Measurements from ENCODE around the gene FAM110D. TPM values are rescaled to one million over a fixed set of nuclear protein-coding genes. Genes with fewer than 3 reads are reported as not detected.
A peak's percentile ranks its signal among the peaks of the same experiment; 100 is the strongest.

The FAM110D gene
- total RNA-seq (not detected), polyA plus RNA-seq (not detected), total RNA-seq (not detected)

DNA sequence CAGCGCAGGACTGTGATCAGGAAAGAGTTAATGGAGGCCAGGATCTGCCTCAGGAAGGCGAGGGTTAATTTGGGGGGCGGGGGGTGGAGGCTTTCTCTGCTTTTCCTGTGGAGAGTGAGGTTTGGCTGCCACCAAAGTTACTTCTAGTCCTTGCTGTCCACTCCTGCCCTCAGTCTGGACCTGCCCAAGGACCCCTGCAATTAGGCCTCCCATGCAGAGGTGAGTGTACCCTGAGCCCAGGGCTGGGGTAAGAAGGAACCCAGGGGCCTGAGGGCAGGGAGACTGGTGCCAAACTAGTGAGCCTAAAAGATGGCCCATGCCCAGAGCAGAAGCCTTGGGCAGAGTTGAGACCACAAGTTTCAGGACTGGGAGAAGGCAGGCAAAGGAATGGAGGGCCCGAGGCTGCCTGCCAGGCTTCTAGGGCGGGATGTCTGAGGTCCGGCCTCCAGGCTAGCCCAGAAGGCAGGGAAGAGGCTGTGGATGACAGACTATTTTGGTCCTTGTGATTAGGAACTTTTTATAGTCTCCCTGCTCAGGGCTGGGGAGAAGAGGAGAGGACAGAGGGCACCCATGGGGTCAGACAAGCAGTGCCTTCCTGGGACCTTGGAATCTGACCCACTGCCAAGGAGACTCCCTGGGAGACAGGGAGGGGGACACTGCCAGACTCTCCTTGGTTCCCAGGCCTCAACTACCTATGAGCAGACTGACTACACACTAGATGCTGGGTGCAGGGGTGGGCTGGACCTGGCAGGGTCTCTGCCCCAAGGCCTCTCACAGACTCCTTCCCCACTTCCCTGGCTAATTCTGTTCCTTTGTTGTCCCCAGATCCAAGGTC lies at the start of gene FAM110D:
Gene FAM110D (plus strand): TSS at position 172 of the 835 bp plus-strand sequence. CDS start 2,213 bp downstream, outside the sequence.
- no peaks in the 10 kb centered on the region for H3K36me3 ChIP-seq (ENCODE audit: control insufficient read depth in 2 of 3, insufficient read depth in 3 of 3, low read length in 3 of 3)
- CTCF ChIA-PET = no interaction called here
- ATAC-seq (no peak), DNase-seq (no peak)
- H3K4me1 Mint-ChIP-seq = peaks cover 0 to 14% (median 12%) of the 10 kb centered on the region in 7 donors
- peak within 1 kb of the TSS in 2 of 10 donors; percentile 12 to 43 for H3K4me3 Mint-ChIP-seq
- H3K4me1 ChIP-seq (ENCODE audit: control insufficient read depth in 2 of 2, insufficient read depth in 2 of 2, low read length in 2 of 2) = no peaks in the 10 kb centered on the region
- peaks cover 16 to 69% (median 34%) of the 10 kb centered on the region in 5 donors for H3K27me3 Mint-ChIP-seq
- H3K9me3 Mint-ChIP-seq = peaks cover 0 to 3% (median 0%) of the 10 kb centered on the region in 11 donors
- POLR2A ChIA-PET = no interaction called here
- peak within 1 kb of the TSS in 1 of 9 donors; percentile 23 for H3K27ac Mint-ChIP-seq
- H3K9me3 ChIP-seq (ENCODE audit: control insufficient read depth in 2 of 3, low read length in 3 of 3) = no peaks in the 10 kb centered on the region
- no peaks in the 10 kb centered on the region for H3K36me3 Mint-ChIP-seq
- H3K4me3 ChIP-seq (ENCODE audit: low read length) = no peak within 1 kb of the TSS
- intact Hi-C loops (cut with micrococcal nuclease) = no loop called here
- H3K27me3 ChIP-seq (ENCODE audit: control insufficient read depth in 2 of 2, insufficient read depth in 2 of 2, low read length in 2 of 2) = peaks cover 0 to 11% of the 10 kb centered on the region in 2 donors
- no peak within 1 kb of the TSS for H3K27ac ChIP-seq (ENCODE audit: low read depth, low read length)

DNA sequence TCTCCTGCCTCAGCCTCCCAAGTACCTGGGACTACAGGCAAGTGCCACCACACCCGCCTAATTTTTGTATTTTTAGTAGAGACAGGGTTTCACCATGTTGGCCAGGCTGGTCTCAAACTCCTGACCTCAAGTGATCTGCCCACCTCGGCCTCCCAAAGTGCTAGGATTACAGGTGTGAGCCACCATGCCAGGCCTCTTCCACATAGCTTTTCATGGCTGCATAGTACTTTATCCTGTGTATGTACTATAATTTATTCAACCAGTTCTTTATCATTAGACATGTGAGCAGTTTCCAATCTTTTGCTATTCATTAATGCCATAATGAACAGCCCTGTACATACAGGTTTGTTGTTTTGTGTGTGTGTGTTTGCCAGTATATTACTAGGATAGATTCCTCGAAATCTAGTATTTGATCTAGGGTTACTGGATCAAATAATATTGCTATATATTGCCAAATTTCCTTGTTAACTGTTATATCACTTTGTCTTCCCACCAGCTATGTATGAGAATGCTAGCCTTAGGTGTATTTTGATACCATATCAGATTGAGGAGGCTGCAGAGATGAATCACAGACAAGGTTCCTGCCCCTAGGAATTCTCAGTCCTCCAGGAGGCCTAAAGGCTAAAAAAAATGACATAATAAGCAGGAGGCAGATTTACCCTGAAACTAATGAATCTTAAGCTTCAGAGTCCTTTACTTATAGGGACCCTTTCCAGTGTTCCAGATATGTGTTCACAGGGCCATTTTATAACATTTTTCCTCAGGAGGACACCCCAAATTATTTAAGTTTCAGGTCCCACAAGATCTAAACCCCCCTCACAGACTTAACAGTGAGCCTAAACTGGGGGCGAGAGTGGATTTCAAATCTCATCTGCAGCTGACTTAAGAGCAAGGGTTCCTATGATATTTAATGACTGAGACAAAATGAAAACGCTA lies 49.4 kb upstream of the FAM110D start:
- Mint-ChIP-seq H3K9me3 (no peaks in the 10 kb centered on the region), H3K27me3 (peaks cover 0 to 4% (median 0%) of the 10 kb centered on the region in 5 donors), H3K4me1 (peaks cover 6 to 42% (median 35%) of the 10 kb centered on the region in 7 donors), H3K36me3 (peaks cover 0 to 10% (median 5%) of the 10 kb centered on the region in 5 donors), H3K4me3 (peak overlapping the region; percentile 86 to 99 (median 92)), H3K27ac (peak overlapping the region in 8 of 9 donors; percentile 8 to 98 (median 88))
- no peak overlapping the region for H3K27ac ChIP-seq (ENCODE audit: low read depth, low read length)
- ChIA-PET POLR2A (interaction anchor here (0.6 to 5.6 kb wide), 5 partner anchors 15 to 194 kb away, joined by 3 to 93 read pairs (median 8); no protein-coding TSS in a partner anchor), CTCF (interaction anchor here (0.7 to 5.6 kb wide), 5 partner anchors 16 to 58 kb away, joined by 3 to 53 read pairs (median 4); no protein-coding TSS in a partner anchor)
- no peaks in the 10 kb centered on the region for H3K9me3 ChIP-seq (ENCODE audit: control insufficient read depth in 2 of 3, low read length in 3 of 3)
- H3K4me3 ChIP-seq (ENCODE audit: low read length) = no peak overlapping the region
- intact Hi-C loops (cut with micrococcal nuclease) = loop anchor here (1.0 to 10.0 kb wide), 12 partner anchors 36 to 493 kb away; partner anchors contain the start of genes HMGN2 (in 2 of the 2), C1orf232 (in 1 of the 2), CD52 (in 1 of the 2) and LIN28A (in 1 of the 2)
- H3K4me1 ChIP-seq (ENCODE audit: control insufficient read depth in 2 of 2, insufficient read depth in 2 of 2, low read length in 2 of 2) = peaks cover 12 to 16% of the 10 kb centered on the region in 2 donors
- no peaks in the 10 kb centered on the region for H3K27me3 ChIP-seq (ENCODE audit: control insufficient read depth in 2 of 2, insufficient read depth in 2 of 2, low read length in 2 of 2)
- no peak for DNase-seq
- no peak for ATAC-seq
- H3K36me3 ChIP-seq (ENCODE audit: control insufficient read depth in 2 of 3, insufficient read depth in 3 of 3, low read length in 3 of 3) = peaks cover 0 to 18% (median 0%) of the 10 kb centered on the region in 3 experiments

DNA sequence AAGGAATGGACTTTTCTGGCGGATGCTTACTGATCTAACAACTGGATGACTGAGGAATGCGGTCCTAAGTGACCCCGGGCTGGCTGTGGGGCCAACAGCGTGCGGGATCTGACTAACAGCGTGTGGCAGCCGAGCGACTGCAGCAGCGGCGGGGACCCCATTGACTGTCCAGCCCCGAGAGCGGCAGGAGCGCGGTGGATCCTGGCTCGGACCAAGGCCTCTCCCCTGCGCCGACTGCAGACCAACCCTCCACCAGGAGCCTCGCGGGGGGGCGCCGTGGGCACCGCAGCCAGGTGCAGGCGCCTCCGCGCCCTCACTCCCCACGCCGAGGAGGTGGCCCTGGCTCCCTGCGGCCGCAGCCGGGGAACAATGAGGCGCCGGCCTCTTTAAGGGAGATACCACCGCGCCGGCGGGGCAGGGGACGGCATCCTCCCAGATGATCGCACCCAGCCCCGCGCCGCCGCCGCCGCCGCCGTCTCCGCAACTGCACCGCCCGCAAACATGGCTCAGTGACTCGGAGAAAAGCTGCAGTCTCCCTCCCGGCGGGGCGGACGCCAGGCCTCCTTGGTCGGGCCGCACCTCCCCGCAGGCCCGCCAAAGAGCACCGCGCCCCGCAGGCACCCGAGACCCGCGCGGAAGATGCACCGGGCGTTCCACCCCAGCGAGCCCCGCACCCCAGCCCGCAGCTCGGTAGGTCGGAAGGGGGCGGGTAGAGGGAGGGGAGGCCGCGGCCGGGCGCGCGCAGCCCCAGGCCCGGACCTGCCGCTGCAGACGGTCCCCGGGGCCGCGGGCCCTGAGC lies 47.9 kb upstream of the FAM110D start:
- peak overlapping the region; percentile 78 to 98 (median 89) for H3K27ac Mint-ChIP-seq
- H3K4me3 Mint-ChIP-seq = peak overlapping the region; percentile 86 to 99 (median 92)
- POLR2A ChIA-PET = interaction anchor here (1.0 to 5.6 kb wide), 6 partner anchors 9 to 40 kb away, joined by 3 to 93 read pairs (median 8); no protein-coding TSS in a partner anchor

DNA sequence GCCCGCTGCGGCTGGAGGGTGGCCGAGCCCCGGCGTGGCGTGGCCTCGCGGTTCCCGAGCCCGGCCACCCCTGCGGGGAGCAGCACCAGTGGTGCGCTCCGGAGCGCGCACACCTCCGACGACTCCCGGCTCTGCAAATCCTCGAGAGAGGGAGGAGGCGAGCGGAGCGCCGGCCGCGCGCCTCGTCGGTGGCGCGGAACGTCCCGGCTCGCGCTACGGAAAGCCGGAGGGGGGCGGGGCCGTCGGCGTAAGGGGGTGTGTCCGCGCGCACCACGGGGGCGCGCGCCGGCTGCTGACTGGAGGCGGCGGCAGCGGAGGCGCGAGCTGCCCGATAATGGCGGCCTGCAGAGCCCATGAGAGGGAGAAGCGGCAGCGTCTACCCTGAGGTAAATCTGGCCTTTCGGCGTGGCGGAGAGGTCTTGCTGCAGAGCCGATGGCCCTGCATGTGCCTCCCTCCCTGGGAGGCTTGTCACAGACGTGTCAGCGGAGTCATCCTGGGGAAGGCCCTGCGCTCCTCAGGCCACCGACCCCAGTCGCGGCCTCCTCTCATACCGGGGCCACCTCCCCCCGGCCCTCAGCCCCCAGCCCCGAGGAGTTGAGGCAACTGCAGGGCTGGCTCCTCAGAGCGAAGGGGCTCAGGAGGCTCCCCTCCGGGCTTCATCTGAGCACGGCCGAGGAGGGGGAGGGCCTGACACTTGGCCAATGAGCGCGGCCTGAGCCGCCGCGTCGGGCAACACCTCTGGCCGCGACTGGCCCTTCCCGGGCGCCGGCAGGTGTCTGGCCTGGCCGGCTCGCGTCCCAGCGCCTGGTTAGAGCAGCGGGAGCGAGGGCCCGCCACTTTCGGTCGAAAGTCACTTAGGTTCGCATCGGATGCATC lies 47.1 kb upstream of the FAM110D start, which contains the start of gene PDIK1L:
Gene PDIK1L (plus strand): TSS at position 295 of the 877 bp plus-strand sequence. CDS start 2,485 bp downstream, outside the sequence.
- H3K4me1 Mint-ChIP-seq = peaks cover 6 to 44% (median 34%) of the 10 kb centered on the region in 7 donors

More for the DNA sequence above, 47.9 kb upstream of the FAM110D start:
- peaks cover 6 to 44% (median 34%) of the 10 kb centered on the region in 7 donors for H3K4me1 Mint-ChIP-seq
- Histone ChIP-seq H3K36me3 (ENCODE audit: control insufficient read depth in 2 of 3, insufficient read depth in 3 of 3, low read length in 3 of 3) (peaks cover 0 to 31% (median 5%) of the 10 kb centered on the region in 3 experiments), H3K27me3 (ENCODE audit: control insufficient read depth in 2 of 2, insufficient read depth in 2 of 2, low read length in 2 of 2) (no peaks in the 10 kb centered on the region), H3K9me3 (ENCODE audit: control insufficient read depth in 2 of 3, low read length in 3 of 3) (no peaks in the 10 kb centered on the region), H3K4me3 (ENCODE audit: low read length) (peak overlapping the region; percentile 93), H3K27ac (ENCODE audit: low read depth, low read length) (peak overlapping the region; percentile 84), H3K4me1 (ENCODE audit: control insufficient read depth in 2 of 2, insufficient read depth in 2 of 2, low read length in 2 of 2) (peaks cover 12 to 19% of the 10 kb centered on the region in 2 donors)
- CTCF ChIA-PET = interaction anchor here (0.7 to 5.6 kb wide), 3 partner anchors 10 to 33 kb away, joined by 3 to 53 read pairs (median 3); no protein-coding TSS in a partner anchor
- peaks cover 0 to 12% (median 6%) of the 10 kb centered on the region in 5 donors for H3K36me3 Mint-ChIP-seq
- no peaks in the 10 kb centered on the region for H3K27me3 Mint-ChIP-seq
- DNase-seq = peak; percentile 68 to 87 (median 81)
- intact Hi-C loops (cut with micrococcal nuclease) = loop anchor here (1.0 to 5.0 kb wide), 14 partner anchors 15 to 494 kb away; partner anchors contain the start of genes CEP85 (in 2 of the 2), DHDDS (in 2 of the 2), HMGN2 (in 2 of the 2) and C1orf232 (in 1 of the 2)
- no peaks in the 10 kb centered on the region for H3K9me3 Mint-ChIP-seq
- ATAC-seq = peak; percentile 71

More for the DNA sequence above, 47.1 kb upstream of the FAM110D start, which contains the start of gene PDIK1L:
- peaks cover 0 to 31% (median 5%) of the 10 kb centered on the region in 3 experiments for H3K36me3 ChIP-seq (ENCODE audit: control insufficient read depth in 2 of 3, insufficient read depth in 3 of 3, low read length in 3 of 3)
- CTCF ChIA-PET = interaction anchor here (1.3 to 5.6 kb wide), 2 partner anchors 10 to 32 kb away, joined by 3 to 53 read pairs; no protein-coding TSS in a partner anchor
- Mint-ChIP-seq H3K36me3 (peaks cover 0 to 14% (median 6%) of the 10 kb centered on the region in 5 donors), H3K27ac (peak within 1 kb of the TSS; percentile 84 to 98 (median 92)), H3K9me3 (no peaks in the 10 kb centered on the region), H3K4me3 (peak within 1 kb of the TSS; percentile 86 to 99 (median 93)), H3K27me3 (no peaks in the 10 kb centered on the region)
- H3K9me3 ChIP-seq (ENCODE audit: control insufficient read depth in 2 of 3, low read length in 3 of 3) = no peaks in the 10 kb centered on the region
- peaks cover 12 to 19% of the 10 kb centered on the region in 2 donors for H3K4me1 ChIP-seq (ENCODE audit: control insufficient read depth in 2 of 2, insufficient read depth in 2 of 2, low read length in 2 of 2)
- DNase-seq (peak; percentile 91 to 95 (median 94)), ATAC-seq (peak; percentile 93)
- H3K27me3 ChIP-seq (ENCODE audit: control insufficient read depth in 2 of 2, insufficient read depth in 2 of 2, low read length in 2 of 2) = no peaks in the 10 kb centered on the region
- intact Hi-C loops (cut with micrococcal nuclease) = loop anchor here (1.0 to 5.0 kb wide), 15 partner anchors 12 to 495 kb away; partner anchors contain the start of genes CEP85 (in 2 of the 2), DHDDS (in 2 of the 2), HMGN2 (in 2 of the 2) and C1orf232 (in 1 of the 2)
- H3K27ac ChIP-seq (ENCODE audit: low read depth, low read length) = peak within 1 kb of the TSS; percentile 84
- POLR2A ChIA-PET = interaction anchor here (1.0 to 5.6 kb wide), 7 partner anchors 8 to 122 kb away, joined by 3 to 93 read pairs (median 8); partner anchors contain the start of gene CEP85
- H3K4me3 ChIP-seq (ENCODE audit: low read length) = peak within 1 kb of the TSS; percentile 93
